ENCODE data around the gene CHST14.
"Not testable (repeated sequence)": the region's sequence is repeated elsewhere in the genome, so short reads cannot be mapped to it uniquely, and the experiment has no call there.

Gene CHST14

DNA sequence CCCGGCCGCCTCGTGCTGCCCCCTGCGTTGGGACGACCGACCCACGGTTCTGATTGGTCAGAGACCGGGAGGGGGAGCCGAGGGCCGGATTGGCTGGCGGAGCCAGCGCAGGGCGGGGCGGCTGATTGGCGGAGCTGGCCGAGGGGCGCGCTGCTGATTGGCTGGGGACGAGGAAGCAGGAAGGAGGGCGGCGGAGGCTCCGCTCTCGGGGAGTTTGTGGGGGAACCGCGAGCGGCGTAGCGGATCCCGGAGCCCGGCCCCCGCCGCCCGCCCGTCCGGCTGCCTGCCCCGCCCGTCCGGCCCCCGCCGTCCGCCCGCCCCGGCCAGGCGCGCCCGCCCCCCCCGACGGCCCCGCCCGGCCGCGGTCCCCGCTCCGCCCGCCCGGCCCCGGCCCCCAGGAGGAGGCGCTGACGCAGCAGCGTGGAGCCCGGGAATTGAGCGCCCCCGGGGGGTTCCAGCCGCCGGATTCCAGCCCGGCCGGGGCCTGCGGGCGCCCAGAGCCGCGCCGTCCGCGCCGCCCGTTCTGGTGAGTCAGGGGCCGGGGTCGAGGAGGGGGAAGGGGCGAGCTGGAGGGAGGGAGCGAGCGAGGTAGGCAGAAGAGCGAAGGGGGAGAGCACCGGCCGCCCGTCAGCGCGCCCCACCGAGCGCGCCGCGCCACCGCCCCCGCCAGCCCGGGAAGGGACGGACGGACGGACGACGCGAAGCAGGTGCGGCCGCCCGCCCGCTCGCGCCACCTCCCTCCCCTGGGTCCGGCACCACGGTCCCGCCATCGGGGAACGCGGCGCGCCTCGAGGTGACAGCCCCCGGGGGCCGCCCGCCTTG lies 29.8 kb upstream of the CHST14 start, which contains the start of gene BAHD1:
Gene BAHD1, plus strand, starts transcription at position 211 of the 822 bp plus-strand sequence. CDS start 17,512 bp downstream, outside the sequence.
- DNase-seq (ENCODE audit: low read depth in 2 of 3, low spot score in 1 of 3): peak; percentile 91 to 96 (median 92)

- DNase-seq (ENCODE audit: low read depth in 2 of 3, low spot score in 1 of 3): no peak
Measured at GRCh38 chr15:40441565-40442531, 28.9 kb upstream of the CHST14 start.

DNA sequence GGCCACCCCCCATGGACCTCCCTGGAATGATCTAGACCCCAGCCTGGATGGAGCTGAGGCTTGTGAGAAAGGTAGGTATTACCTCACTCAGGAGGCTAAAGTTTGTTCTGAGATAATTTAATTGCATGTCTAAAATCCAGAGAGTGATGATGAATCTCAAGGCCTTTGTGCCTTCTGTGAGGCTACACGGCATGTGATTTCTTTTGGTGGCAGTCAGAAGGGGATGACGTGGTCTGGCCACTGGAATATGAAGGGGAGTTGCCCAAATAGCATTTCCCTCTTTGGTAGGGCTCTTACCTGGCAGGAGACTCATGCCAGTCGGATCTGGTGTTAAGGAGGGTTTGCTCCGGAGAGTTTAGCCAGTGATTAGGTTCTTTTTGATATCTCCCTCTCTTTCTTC lies 27.5 kb upstream of the CHST14 start:
- DNase-seq (ENCODE audit: low read depth in 2 of 3, low spot score in 1 of 3): no peak

- no peak for DNase-seq (ENCODE audit: low read depth in 2 of 3, low spot score in 1 of 3)
Measured at GRCh38 chr15:40443846-40444245, 26.9 kb upstream of the CHST14 start.

DNA sequence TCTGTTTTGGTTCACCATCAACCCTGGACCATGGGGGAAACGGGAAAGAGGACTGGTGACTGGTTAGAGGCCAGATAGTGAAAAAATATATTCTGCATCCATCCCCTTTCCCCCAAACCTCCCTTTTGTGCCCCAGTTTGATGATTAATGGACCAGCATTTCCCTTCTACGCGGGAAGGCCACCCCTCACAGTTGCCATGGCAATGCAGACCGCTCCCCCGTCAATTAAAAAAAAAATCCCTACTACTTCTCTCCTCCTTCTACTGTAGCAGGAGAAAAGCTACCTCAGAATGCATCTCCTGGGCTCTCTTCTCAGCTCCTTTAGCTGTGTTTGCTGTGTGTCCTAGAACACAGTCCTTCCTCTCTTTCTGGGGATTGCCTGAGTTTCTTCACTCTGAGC lies 26.0 kb upstream of the CHST14 start:
- DNase-seq (ENCODE audit: low read depth in 2 of 3, low spot score in 1 of 3): no peak

- DNase-seq (ENCODE audit: low read depth in 2 of 3, low spot score in 1 of 3): no peak
Measured at GRCh38 chr15:40445421-40445922, 25.3 kb upstream of the CHST14 start.

- DNase-seq (ENCODE audit: low read depth in 2 of 3, low spot score in 1 of 3): no peak
Measured at GRCh38 chr15:40446144-40446543, 24.6 kb upstream of the CHST14 start.

GRCh38 chr15:40448354-40448753 lies 22.4 kb upstream of the CHST14 start:
- DNase-seq (ENCODE audit: low read depth in 2 of 3, low spot score in 1 of 3): no peak

DNA sequence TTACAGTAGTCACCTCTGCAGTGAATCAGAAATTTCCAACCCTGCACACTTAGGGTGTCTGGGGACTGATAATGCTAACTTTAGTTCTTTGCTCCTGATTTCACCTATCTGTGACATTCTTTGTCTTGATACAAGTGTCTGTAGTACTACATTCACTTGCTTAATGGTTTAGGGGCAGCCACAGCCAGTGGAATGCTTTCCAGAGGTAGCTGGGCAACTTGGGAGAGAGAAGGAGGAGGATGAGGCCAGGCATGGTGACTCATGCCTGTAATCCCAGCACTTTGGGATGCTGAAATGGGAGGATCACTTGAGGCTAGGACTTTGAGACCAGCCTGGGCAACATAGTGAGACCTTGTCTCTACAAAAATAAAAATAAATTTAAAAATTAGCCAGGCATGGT lies 21.5 kb upstream of the CHST14 start:
- no peak for DNase-seq (ENCODE audit: low read depth in 2 of 3, low spot score in 1 of 3)

DNA sequence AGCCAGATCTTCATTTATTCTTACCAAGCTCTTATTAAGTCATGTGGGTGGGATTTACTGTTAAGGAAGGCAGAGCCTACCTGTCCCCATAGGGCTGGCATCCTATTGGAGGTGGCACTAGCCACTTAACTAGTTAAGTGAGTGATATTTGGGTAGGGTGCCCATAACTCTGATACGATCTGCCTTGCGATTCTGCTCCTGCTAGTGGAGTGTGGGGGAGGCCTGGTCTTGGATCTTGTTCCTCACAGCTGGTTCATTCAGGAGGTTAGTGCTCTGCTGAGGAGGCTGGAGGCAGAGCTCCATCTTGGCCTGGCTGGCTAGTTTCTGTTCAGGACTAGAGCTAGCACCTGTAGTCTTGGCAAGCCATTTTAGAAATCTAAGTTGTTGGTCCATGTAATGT lies 20.7 kb upstream of the CHST14 start:
- DNase-seq (ENCODE audit: low read depth in 2 of 3, low spot score in 1 of 3): no peak

DNA sequence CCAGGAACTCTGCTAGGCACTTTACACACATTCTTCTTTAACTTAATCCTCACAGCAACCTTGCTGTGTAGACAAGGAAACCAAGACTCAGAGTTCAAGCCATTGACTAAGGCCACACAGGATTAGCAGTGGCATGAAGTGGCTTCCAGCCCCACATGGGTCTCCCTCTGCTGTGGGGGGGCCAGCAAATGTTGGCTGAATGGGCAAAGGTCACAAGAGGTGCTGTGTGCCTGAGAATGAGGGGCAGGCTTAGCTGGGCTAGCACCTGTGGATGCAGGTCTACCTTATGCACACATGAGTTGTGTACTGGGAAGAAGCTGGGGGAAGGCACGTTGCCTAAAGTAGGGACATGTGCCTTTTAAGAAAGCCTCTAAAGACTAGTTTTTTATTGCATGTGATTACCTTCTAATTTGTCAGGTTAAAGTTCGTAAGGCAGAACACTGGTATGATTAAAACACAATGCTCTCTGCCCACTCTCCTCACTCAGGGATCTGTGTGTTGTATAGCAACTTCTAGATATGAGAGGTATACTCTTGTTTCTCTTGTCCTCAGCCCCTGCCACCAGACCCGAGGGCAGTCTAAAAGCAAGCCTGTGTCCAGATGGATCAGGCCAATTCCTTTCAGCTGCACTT lies 19.1 kb upstream of the CHST14 start:
- no peak for DNase-seq (ENCODE audit: low read depth in 2 of 3, low spot score in 1 of 3)

DNA sequence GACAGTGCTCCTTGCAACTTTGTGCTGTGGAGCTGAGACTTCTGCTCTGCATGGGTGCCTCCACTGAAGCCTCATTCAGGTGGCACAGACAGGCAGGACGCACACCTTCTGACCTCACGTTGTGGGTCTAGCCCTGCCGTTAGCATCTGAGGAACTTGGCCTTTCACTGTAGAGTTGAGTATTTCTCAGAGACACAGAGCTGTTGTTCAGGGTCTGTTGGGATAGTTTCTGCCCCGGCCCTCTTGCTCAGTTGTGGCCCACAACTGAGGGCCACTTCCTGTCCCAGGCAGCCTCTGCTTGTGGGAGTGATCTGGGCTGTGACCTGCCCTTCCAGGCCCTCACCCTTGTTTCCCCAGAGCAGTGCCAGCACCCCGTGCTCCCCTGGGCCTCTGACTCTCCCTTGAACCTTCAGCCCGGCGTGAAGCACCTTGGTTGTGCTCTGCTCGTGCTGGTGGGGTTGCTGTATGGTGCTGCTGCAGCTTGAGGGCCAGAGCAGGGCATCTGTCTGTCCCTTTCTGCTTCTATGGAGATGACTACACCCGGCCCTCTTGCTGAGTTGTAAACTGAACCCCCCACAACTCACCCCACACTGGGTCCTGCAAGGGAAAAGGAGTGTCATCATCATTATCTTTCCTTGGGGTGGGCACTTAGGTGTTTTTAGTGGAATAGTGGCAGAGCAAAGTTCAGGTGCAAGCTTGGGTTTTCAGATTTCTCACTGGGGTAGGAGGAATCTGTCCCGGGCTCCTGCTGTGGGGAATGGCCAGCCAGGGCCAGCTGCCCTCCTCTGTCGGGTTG lies 18.3 kb upstream of the CHST14 start:
- DNase-seq (ENCODE audit: low read depth in 2 of 3, low spot score in 1 of 3): no peak

DNA sequence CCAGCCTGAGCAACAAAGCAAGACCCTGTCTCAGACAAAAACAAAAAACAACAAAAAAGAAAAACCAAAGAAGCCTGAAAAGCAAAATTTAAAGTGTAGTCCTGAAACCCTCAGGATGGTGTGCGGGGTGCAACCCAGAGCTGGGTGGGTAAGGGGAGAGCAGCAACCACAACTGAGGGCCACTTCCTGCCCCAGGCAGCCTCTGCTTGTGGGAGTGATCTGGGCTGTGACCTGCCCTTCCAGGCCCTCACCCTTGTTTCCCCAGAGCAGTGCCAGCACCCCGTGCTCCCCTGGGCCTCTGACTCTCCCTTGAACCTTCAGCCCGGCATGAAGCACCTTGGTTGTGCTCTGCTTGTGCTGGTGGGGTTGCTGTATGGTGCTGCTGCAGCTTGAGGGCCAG lies 16.8 kb upstream of the CHST14 start:
- not testable (repeated sequence) for DNase-seq (ENCODE audit: low read depth in 2 of 3, low spot score in 1 of 3)

GRCh38 chr15:40454904-40455391 lies 15.8 kb upstream of the CHST14 start:
- DNase-seq (ENCODE audit: low read depth in 2 of 3, low spot score in 1 of 3): no peak

DNA sequence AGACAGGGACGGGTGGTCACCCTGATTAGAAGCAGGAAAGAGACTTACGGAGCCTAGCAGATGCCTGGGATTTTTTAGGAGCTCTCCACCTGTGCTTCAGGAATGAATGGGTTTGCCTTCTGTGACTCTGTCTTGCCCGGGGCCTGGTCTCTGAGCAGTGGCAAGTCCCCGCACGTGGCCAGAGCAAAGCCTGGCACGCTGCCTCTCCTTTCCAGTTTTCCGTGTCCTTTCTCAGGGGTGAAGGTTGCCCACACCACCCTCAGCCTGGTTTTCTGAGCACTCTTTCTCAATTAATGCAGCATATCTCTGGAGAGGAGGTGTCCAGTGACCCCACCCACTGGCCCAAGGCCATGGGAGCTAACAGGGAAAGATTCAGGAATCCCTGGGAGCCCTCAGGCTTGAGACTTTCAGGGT lies 14.5 kb upstream of the CHST14 start:
- no peak for DNase-seq (ENCODE audit: low read depth in 2 of 3, low spot score in 1 of 3)

DNA sequence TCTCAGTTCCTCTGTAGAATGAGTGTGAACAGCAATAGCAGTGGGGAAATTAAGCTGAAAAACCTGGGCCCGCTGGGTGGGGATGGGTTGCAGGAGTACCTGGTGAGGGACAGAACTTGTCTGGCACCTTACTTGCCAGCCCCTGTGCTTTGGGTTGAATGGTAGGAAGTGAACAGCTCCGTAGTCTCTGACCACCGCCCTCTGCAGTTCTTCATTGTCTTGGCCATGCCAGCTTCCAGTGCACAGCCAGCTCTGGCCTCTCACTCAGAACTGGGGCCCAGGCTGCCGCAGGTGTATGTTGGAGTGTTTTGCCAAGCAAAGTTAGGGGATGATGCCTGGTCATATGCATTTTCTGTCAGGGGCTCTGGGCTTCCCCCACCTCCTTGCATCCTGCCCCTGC lies 14.0 kb upstream of the CHST14 start:
- DNase-seq (ENCODE audit: low read depth in 2 of 3, low spot score in 1 of 3): no peak

GRCh38 chr15:40458495-40459371 lies 12.1 kb upstream of the CHST14 start:
- DNase-seq (ENCODE audit: low read depth in 2 of 3, low spot score in 1 of 3): no peak

DNA sequence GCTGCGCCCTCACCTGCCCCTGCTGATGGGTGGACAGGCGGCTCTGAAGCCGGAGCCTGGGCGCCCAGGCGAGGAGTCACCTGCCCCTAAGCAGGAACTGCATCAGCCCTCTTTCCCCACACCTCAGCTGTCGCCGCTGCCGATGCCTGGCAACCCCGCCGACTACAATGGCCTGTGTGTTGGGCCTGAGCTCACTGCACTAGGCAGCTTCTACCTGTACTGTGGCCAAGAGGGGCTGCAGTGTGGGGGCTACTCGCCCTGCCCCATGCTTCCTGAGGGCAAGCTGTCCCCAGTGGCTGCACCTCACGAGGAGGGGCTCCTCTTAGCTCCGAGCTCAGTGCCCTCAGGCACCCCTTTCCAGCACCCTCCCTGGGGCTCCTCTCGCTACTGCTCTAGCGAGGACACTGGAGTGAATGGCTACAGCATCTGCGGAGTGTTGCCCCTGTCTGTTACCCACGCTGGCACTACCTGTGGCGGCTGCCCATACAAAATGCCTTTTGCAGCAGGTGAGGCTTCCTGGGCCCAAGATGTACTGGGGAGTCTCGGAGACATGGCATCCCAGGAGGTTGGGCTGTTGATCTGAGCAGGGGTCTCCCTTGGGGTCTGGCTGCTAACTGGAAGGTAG lies 11.3 kb upstream of the CHST14 start:
- no peak for DNase-seq (ENCODE audit: low read depth in 2 of 3, low spot score in 1 of 3)

GRCh38 chr15:40460404-40460803 lies 10.4 kb upstream of the CHST14 start:
- DNase-seq (ENCODE audit: low read depth in 2 of 3, low spot score in 1 of 3): no peak
